GM23338 (cell line): ENCODE data around the gene DNAH17. TPM values are rescaled to one million over a fixed set of nuclear protein-coding genes. Genes with fewer than 3 reads are reported as not detected.
A peak's percentile ranks its signal among the peaks of the same experiment; 100 is the strongest.

Experiments used
- ATAC-seq: fragments of 200-7000 bp; cut with Tn5 transposase; 3 replicates; pipeline ENCODE4 v1.9.1; 2020
- DNase-seq: peaks from one replicate; pipeline ENCODE4 v3.0.0-alpha.2; 2015; ENCODE audit warnings: low spot score
- H2AFZ ChIP-seq: fragments of 200-600 bp; sonication (generic); 2 replicates; pipeline ENCODE4 v1.8.0; 2016; ENCODE audit warnings: antibody characterized with exemption, mild to moderate bottlenecking, moderate library complexity
- H3F3A ChIP-seq: fragments of 200-600 bp; sonication (generic); replicated peaks from 2 replicates; pipeline ENCODE4 v1.8.0; 2017; ENCODE audit warnings: antibody characterized with exemption, mixed run types, low read depth
- H3K27ac ChIP-seq: fragments of 200-600 bp; sonication (generic); 2 replicates; pipeline ENCODE4 v1.6.1; 2016; ENCODE audit warnings: low read depth
- H3K27me3 ChIP-seq: fragments of 200-600 bp; sonication (generic); 2 replicates; pipeline ENCODE4 v1.8.0; 2016; ENCODE audit warnings: mild to moderate bottlenecking, mixed run types, moderate library complexity; ENCODE audit not compliant: insufficient read depth
- H3K36me3 ChIP-seq: fragments of 200-600 bp; sonication (generic); 2 replicates; pipeline ENCODE4 v1.8.0; 2016; ENCODE audit warnings: mild to moderate bottlenecking; ENCODE audit not compliant: insufficient read depth
- H3K4me1 ChIP-seq: fragments of 200-600 bp; sonication (generic); 2 replicates; pipeline ENCODE4 v1.8.0; 2016; ENCODE audit warnings: mild to moderate bottlenecking, moderate library complexity; ENCODE audit not compliant: insufficient read depth
- H3K4me2 ChIP-seq: fragments of 200-600 bp; sonication (generic); 2 replicates; pipeline ENCODE4 v1.7.1; 2017; ENCODE audit warnings: mixed run types
- H3K4me3 ChIP-seq: fragments of 200-600 bp; sonication (generic); 2 replicates; pipeline ENCODE4 v1.6.1; 2016; ENCODE audit warnings: mixed run types
- H3K79me2 ChIP-seq: fragments of 200-600 bp; sonication (generic); replicated peaks from 2 replicates; pipeline ENCODE4 v1.8.0; 2017; ENCODE audit warnings: mild to moderate bottlenecking; ENCODE audit not compliant: insufficient read depth
- H3K9me2 ChIP-seq: fragments of 200-600 bp; sonication (generic); 2 replicates; pipeline ENCODE4 v1.8.0; 2017; ENCODE audit not compliant: insufficient read depth
- H4K20me1 ChIP-seq: fragments of 200-600 bp; sonication (generic); replicated peaks from 2 replicates; pipeline ENCODE4 v1.8.0; 2017; ENCODE audit warnings: mild to moderate bottlenecking; ENCODE audit not compliant: insufficient read depth
- H3K27ac Mint-ChIP-seq: 2 replicates; pipeline ENCODE4 v1.8.0; 2020; ENCODE audit warnings: inconsistent platforms, mild to moderate bottlenecking, moderate library complexity, mixed read lengths
- H3K27me3 Mint-ChIP-seq: 3 replicates; pipeline ENCODE4 v1.8.0; 2022; ENCODE audit warnings: low read depth, mild to moderate bottlenecking, moderate library complexity, mixed read lengths, inconsistent platforms; ENCODE audit not compliant: insufficient read depth, poor library complexity
- H3K36me3 Mint-ChIP-seq: 3 replicates; pipeline ENCODE4 v1.8.0; 2021; ENCODE audit warnings: low read depth, mild to moderate bottlenecking, inconsistent platforms, moderate library complexity, mixed read lengths
- H3K4me1 Mint-ChIP-seq: 3 replicates; pipeline ENCODE4 v1.8.0; 2020; ENCODE audit warnings: mild to moderate bottlenecking, inconsistent platforms, mixed read lengths
- H3K4me3 Mint-ChIP-seq: 3 replicates; pipeline ENCODE4 v1.8.0; 2021; ENCODE audit warnings: moderate library complexity, mild to moderate bottlenecking, inconsistent platforms, mixed read lengths
- H3K9me3 Mint-ChIP-seq: 3 replicates; pipeline ENCODE4 v1.8.0; 2020; ENCODE audit warnings: moderate library complexity, mild to moderate bottlenecking, inconsistent platforms, mixed read lengths
- CREB1 ChIP-seq: fragments of 250-450 bp; sonication (Bioruptor Pico); IDR thresholded peaks from 2 replicates; pipeline ENCODE4 v1.5.0; 2020; ENCODE audit warnings: low read depth, mild to moderate bottlenecking, moderate library complexity
- EZH2 ChIP-seq: fragments of 200-600 bp; sonication (generic); IDR thresholded peaks from one replicate; pipeline ENCODE4 v1.8.0; 2017; ENCODE audit warnings: antibody characterized with exemption, mild to moderate bottlenecking, low read depth; ENCODE audit not compliant: unreplicated experiment
- EZH2phosphoT487 ChIP-seq: fragments of 200-600 bp; sonication (generic); IDR thresholded peaks from one replicate; pipeline ENCODE4 v1.8.1; 2018; ENCODE audit warnings: antibody characterized with exemption; ENCODE audit not compliant: unreplicated experiment
- JUNB ChIP-seq: IDR thresholded peaks from one replicate; pipeline ENCODE4 v1.6.1; 2016; ENCODE audit warnings: antibody characterized with exemption; ENCODE audit not compliant: unreplicated experiment
- NANOG ChIP-seq: IDR thresholded peaks from 2 replicates; pipeline ENCODE4 v1.6.1; 2016; ENCODE audit warnings: antibody characterized with exemption, borderline replicate concordance
- POLR2AphosphoS5 ChIP-seq: IDR thresholded peaks from 2 replicates; pipeline ENCODE4 v1.6.1; 2016; ENCODE audit warnings: antibody characterized with exemption, low read depth
- STAT1 ChIP-seq: IDR thresholded peaks from one replicate; pipeline ENCODE4 v1.6.1; 2016; ENCODE audit warnings: antibody characterized with exemption; ENCODE audit not compliant: unreplicated experiment
- ZNF114 ChIP-seq: fragments of 250-450 bp; sonication (Bioruptor Pico); IDR thresholded peaks from 2 replicates; pipeline ENCODE4 v1.5.0; 2020; ENCODE audit warnings: mild to moderate bottlenecking, moderate library complexity
- ZNF331 ChIP-seq: fragments of 250-450 bp; sonication (Bioruptor Pico); IDR thresholded peaks from 2 replicates; pipeline ENCODE4 v1.5.0; 2020; ENCODE audit warnings: low read depth, mild to moderate bottlenecking, moderate library complexity
- polyA plus RNA-seq: library from polyadenylated mRNA; unstranded; fragments of >200 nt; fragmentation: Nextera tagmentation; extraction: Ambion mirVana; gene quantifications from 2 replicates; pipeline ENCODE4 v1.2.1, GENCODE V29; 2016
- total RNA-seq: library from RNA; depleted of rRNA; stranded (reverse); fragments of >200 nt; shearing (Covaris generic); gene quantifications from 2 replicates; pipeline ENCODE4 v1.2.3, GENCODE V29; 2014
- TF ChIP-seq, protein P1 (sequence below): IDR thresholded peaks from 2 replicates; pipeline ENCODE4 v1.6.1; 2016; ENCODE audit warnings: antibody characterized with exemption
- TF ChIP-seq, protein P2 (sequence below), 2 experiments: fragments of 200-600 bp in 1 of 2; sonication (generic) in 1 of 2; conservative IDR thresholded peaks; 2 replicates each; pipeline versions ENCODE4 v1.5.1 to v1.6.1; 2016 to 2017; ENCODE audit warnings: antibody characterized with exemption in 2 of 2, low read depth in 2 of 2, mild to moderate bottlenecking in 2 of 2, moderate library complexity in 1 of 2
- TF ChIP-seq, protein P3 (sequence below): fragments of 250-450 bp; sonication (Bioruptor Pico); IDR thresholded peaks from 2 replicates; pipeline ENCODE4 v1.5.0; 2020; ENCODE audit warnings: mild to moderate bottlenecking, moderate library complexity
- TF ChIP-seq, protein P4 (sequence below): IDR thresholded peaks from one replicate; pipeline ENCODE4 v1.6.1; 2018; ENCODE audit warnings: antibody characterized with exemption; ENCODE audit not compliant: unreplicated experiment

The DNAH17 gene
- total and polyA plus RNA-seq, 2 experiments from 2014 or later = 0.59 to 2.0 TPM

DNA sequence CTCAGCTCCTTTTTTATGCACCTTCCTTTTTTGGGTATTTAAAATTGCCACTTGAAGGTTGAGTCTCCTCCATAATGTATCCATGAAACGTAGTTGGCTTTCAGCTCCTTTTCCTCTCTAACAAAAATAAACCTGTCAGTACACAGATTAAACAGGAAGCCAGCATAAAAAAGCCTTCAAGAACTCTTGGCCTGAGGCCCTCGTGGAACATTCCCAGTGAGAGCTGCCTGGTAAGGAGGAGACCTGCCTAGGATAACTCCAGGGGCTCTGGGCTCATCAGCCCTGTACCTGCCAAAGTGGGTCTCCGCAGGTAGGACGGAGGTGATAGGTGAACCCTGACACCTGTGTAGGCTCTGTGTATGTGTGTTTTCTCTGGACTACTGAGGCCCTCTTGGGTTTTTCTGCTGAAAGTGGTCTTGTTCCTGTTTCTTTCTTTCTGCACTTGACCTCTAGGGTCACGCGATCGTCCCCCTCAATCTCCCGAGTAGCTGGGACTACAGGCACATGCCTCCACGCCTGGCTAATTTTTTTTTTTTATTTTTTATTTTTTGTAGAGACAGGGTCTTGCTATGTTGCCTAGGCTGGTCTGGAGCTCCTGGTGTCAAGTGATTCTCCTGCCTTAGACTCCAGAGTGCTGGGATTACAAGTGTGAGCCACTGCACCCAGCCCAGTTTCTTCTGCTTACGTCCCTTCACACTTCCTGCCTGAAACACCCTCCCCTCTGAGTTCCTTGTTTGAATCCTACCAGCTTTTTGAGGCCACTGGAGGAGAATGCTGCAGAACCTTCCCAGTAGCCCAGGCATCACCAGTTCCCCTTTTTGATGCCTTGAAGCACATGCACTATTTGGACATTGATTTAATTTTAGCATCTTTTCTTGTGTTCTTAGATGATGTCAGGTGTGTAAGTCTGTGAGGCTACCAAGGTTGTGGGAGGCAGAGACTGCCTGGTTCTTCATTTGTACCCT lies 188.9 kb downstream of the DNAH17 start:
- Histone ChIP-seq H3K9me2 (no peaks in the 10 kb centered on the region), H3K36me3 (peaks cover 9% of the 10 kb centered on the region; the same call in 1 of the 2 replicates), H3K4me1 (peaks cover 46% of the 10 kb centered on the region), H3K4me3 (no peak overlapping the region), H3K4me2 (no peak overlapping the region), H3K27me3 (no peaks in the 10 kb centered on the region), H4K20me1 (peaks cover 71% of the 10 kb centered on the region), H3F3A (0 out of 2 replicates have a peak, but pooled peaks cover 13% of the 10 kb centered on the region), H3K27ac (peak overlapping the region; percentile 53; the same call in 1 of the 2 replicates), H3K79me2 (peaks cover 100% of the 10 kb centered on the region), H2AFZ (no peak overlapping the region)
- H3K36me3 Mint-ChIP-seq = peaks cover 13% of the 10 kb centered on the region
- TF ChIP-seq, protein P1, sequence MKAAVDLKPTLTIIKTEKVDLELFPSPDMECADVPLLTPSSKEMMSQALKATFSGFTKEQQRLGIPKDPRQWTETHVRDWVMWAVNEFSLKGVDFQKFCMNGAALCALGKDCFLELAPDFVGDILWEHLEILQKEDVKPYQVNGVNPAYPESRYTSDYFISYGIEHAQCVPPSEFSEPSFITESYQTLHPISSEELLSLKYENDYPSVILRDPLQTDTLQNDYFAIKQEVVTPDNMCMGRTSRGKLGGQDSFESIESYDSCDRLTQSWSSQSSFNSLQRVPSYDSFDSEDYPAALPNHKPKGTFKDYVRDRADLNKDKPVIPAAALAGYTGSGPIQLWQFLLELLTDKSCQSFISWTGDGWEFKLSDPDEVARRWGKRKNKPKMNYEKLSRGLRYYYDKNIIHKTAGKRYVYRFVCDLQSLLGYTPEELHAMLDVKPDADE = no peak
- TF ChIP-seq, protein P2, sequence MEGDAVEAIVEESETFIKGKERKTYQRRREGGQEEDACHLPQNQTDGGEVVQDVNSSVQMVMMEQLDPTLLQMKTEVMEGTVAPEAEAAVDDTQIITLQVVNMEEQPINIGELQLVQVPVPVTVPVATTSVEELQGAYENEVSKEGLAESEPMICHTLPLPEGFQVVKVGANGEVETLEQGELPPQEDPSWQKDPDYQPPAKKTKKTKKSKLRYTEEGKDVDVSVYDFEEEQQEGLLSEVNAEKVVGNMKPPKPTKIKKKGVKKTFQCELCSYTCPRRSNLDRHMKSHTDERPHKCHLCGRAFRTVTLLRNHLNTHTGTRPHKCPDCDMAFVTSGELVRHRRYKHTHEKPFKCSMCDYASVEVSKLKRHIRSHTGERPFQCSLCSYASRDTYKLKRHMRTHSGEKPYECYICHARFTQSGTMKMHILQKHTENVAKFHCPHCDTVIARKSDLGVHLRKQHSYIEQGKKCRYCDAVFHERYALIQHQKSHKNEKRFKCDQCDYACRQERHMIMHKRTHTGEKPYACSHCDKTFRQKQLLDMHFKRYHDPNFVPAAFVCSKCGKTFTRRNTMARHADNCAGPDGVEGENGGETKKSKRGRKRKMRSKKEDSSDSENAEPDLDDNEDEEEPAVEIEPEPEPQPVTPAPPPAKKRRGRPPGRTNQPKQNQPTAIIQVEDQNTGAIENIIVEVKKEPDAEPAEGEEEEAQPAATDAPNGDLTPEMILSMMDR (conservative IDR thresholded peaks at IDR 0.05; ENCODE audit: low read depth in 2 of 2) = no peak
- TF ChIP-seq NANOG (no peak), ZNF114 (CRISPR knock-in tag) (no peak), EZH2phosphoT487 (no peak), CREB1 (no peak), ZNF331 (no peak), STAT1 (no peak), JUNB (no peak), POLR2AphosphoS5 (no peak), EZH2 (no peak)
- TF ChIP-seq, protein P3, sequence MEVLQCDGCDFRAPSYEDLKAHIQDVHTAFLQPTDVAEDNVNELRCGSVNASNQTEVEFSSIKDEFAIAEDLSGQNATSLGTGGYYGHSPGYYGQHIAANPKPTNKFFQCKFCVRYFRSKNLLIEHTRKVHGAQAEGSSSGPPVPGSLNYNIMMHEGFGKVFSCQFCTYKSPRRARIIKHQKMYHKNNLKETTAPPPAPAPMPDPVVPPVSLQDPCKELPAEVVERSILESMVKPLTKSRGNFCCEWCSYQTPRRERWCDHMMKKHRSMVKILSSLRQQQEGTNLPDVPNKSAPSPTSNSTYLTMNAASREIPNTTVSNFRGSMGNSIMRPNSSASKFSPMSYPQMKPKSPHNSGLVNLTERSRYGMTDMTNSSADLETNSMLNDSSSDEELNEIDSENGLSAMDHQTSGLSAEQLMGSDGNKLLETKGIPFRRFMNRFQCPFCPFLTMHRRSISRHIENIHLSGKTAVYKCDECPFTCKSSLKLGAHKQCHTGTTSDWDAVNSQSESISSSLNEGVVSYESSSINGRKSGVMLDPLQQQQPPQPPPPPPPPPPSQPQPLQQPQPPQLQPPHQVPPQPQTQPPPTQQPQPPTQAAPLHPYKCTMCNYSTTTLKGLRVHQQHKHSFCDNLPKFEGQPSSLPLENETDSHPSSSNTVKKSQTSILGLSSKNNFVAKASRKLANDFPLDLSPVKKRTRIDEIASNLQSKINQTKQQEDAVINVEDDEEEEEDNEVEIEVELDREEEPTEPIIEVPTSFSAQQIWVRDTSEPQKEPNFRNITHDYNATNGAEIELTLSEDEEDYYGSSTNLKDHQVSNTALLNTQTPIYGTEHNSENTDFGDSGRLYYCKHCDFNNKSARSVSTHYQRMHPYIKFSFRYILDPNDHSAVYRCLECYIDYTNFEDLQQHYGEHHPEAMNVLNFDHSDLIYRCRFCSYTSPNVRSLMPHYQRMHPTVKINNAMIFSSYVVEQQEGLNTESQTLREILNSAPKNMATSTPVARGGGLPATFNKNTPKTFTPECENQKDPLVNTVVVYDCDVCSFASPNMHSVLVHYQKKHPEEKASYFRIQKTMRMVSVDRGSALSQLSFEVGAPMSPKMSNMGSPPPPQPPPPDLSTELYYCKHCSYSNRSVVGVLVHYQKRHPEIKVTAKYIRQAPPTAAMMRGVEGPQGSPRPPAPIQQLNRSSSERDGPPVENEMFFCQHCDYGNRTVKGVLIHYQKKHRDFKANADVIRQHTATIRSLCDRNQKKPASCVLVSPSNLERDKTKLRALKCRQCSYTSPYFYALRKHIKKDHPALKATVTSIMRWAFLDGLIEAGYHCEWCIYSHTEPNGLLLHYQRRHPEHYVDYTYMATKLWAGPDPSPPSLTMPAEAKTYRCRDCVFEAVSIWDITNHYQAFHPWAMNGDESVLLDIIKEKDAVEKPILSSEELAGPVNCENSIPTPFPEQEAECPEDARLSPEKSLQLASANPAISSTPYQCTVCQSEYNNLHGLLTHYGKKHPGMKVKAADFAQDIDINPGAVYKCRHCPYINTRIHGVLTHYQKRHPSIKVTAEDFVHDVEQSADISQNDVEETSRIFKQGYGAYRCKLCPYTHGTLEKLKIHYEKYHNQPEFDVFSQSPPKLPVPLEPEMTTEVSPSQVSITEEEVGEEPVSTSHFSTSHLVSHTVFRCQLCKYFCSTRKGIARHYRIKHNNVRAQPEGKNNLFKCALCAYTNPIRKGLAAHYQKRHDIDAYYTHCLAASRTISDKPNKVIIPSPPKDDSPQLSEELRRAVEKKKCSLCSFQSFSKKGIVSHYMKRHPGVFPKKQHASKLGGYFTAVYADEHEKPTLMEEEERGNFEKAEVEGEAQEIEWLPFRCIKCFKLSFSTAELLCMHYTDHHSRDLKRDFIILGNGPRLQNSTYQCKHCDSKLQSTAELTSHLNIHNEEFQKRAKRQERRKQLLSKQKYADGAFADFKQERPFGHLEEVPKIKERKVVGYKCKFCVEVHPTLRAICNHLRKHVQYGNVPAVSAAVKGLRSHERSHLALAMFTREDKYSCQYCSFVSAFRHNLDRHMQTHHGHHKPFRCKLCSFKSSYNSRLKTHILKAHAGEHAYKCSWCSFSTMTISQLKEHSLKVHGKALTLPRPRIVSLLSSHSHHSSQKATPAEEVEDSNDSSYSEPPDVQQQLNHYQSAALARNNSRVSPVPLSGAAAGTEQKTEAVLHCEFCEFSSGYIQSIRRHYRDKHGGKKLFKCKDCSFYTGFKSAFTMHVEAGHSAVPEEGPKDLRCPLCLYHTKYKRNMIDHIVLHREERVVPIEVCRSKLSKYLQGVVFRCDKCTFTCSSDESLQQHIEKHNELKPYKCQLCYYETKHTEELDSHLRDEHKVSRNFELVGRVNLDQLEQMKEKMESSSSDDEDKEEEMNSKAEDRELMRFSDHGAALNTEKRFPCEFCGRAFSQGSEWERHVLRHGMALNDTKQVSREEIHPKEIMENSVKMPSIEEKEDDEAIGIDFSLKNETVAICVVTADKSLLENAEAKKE (CRISPR knock-in tag) = no peak
- TF ChIP-seq, protein P4, sequence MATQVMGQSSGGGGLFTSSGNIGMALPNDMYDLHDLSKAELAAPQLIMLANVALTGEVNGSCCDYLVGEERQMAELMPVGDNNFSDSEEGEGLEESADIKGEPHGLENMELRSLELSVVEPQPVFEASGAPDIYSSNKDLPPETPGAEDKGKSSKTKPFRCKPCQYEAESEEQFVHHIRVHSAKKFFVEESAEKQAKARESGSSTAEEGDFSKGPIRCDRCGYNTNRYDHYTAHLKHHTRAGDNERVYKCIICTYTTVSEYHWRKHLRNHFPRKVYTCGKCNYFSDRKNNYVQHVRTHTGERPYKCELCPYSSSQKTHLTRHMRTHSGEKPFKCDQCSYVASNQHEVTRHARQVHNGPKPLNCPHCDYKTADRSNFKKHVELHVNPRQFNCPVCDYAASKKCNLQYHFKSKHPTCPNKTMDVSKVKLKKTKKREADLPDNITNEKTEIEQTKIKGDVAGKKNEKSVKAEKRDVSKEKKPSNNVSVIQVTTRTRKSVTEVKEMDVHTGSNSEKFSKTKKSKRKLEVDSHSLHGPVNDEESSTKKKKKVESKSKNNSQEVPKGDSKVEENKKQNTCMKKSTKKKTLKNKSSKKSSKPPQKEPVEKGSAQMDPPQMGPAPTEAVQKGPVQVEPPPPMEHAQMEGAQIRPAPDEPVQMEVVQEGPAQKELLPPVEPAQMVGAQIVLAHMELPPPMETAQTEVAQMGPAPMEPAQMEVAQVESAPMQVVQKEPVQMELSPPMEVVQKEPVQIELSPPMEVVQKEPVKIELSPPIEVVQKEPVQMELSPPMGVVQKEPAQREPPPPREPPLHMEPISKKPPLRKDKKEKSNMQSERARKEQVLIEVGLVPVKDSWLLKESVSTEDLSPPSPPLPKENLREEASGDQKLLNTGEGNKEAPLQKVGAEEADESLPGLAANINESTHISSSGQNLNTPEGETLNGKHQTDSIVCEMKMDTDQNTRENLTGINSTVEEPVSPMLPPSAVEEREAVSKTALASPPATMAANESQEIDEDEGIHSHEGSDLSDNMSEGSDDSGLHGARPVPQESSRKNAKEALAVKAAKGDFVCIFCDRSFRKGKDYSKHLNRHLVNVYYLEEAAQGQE = no peak
- ATAC-seq (no peak), DNase-seq (no peak)
- peaks cover 11% of the 10 kb centered on the region for H3K27me3 Mint-ChIP-seq
- H3K27ac Mint-ChIP-seq = peak overlapping the region; percentile 29; the same call in 1 of the 2 replicates
- no peak overlapping the region for H3K4me3 Mint-ChIP-seq
- no peaks in the 10 kb centered on the region; the same call in 2 of the 3 replicates for H3K9me3 Mint-ChIP-seq
- H3K4me1 Mint-ChIP-seq = peaks cover 60% of the 10 kb centered on the region
